Esophagus squamous epithelium (tissue), 5 donors: ENCODE measurements around the gene RNF10. TPM values are rescaled to one million over a fixed set of nuclear protein-coding genes. Genes with fewer than 3 reads are reported as not detected.

Experiments used
- DNase-seq: peaks from one replicate; lab custom pipeline; 2025; lab: John Stamatoyannopoulos, UW
- H3K27ac ChIP-seq, 4 donors: fragments of 200-600 bp; sonication (generic); one replicate each; pipeline ENCODE4 v1.5.1; 2016 to 2019; ENCODE audit warnings: mild to moderate bottlenecking in 1 of 4
- H3K27me3 ChIP-seq, 4 donors: fragments of 200-600 bp; sonication (generic); 1 replicate in 3 of 4; 2 replicates in 1 of 4; pipeline versions ENCODE4 v1.5.1 to v1.6.0; 2017 to 2021; ENCODE audit warnings: antibody characterized with exemption in 1 of 4
- H3K36me3 ChIP-seq, 3 donors: fragments of 200-600 bp; sonication (generic); one replicate each; pipeline ENCODE4 v1.5.1; 2016 to 2019
- H3K4me1 ChIP-seq, 3 donors: fragments of 200-600 bp; sonication (generic); one replicate each; pipeline ENCODE4 v1.5.1; 2017 to 2019
- H3K4me3 ChIP-seq, 4 donors: fragments of 200-600 bp; sonication (generic); 1 replicate in 3 of 4; 2 replicates in 1 of 4; pipeline ENCODE4 v1.5.1; 2016 to 2019; ENCODE audit warnings: mild to moderate bottlenecking in 2 of 4, moderate library complexity in 1 of 4
- H3K9me3 ChIP-seq, 3 donors: fragments of 200-600 bp; sonication (generic); one replicate each; pipeline ENCODE4 v1.5.1; 2016 to 2019
- POLR2A ChIP-seq, 4 donors: fragments of 450-650 bp; IDR thresholded peaks; one replicate each; pipeline ENCODE4 v1.6.1; 2017; ENCODE audit warnings: antibody characterized with exemption in 4 of 4, mild to moderate bottlenecking in 4 of 4, moderate library complexity in 3 of 4
- WGBS, 2 donors: methylation state at CpG; one replicate each; pipeline ENCODE4 v1.1.5; 2018; 5-methylcytosine and 5-hydroxymethylcytosine counted together
- intact Hi-C: fragments of 100-400 bp; cut with DNase I; formaldehyde crosslinking; loops from one replicate; pipeline ENCODE4 v1.15.0; 2022
- total RNA-seq, 4 donors: library from RNA; depleted of rRNA; stranded (reverse); fragments of >200 nt; gene quantifications; one replicate each; pipeline ENCODE4 v1.1.0, GENCODE V29; 2016
- TF ChIP-seq, protein P1 (sequence below), 6 experiments: fragments of 450-650 bp in 4 of 6; fragments of 200-600 bp in 2 of 6; sonication (generic) in 2 of 6; IDR thresholded peaks; one replicate each; pipeline ENCODE4 v1.5.1; 2016 to 2019; ENCODE audit warnings: antibody characterized with exemption in 6 of 6, mild to moderate bottlenecking in 4 of 6, moderate library complexity in 4 of 6
- donor health status: DM: yes; HTN: yes; CAD: no.

Gene RNF10
- total RNA-seq, 4 donors from 2014 or later, result 93.9 to 163 (median 120) TPM

- intact Hi-C loops, result no loop called here
- no peak for DNase-seq
- no peaks in the 10 kb centered on the region for H3K27me3 ChIP-seq
- H3K4me3 ChIP-seq, result peak overlapping the region; percentile 63 to 90 (median 74)
- H3K4me1 ChIP-seq, result peaks cover 44 to 60% (median 55%) of the 10 kb centered on the region in 3 donors
- peak overlapping the region; percentile 82 to 97 (median 94) for H3K27ac ChIP-seq
- H3K9me3 ChIP-seq, result no peaks in the 10 kb centered on the region
- 41 to 45% methylated on average over 13 of the region's 13 CpGs for WGBS, 2 donors
- no peak for TF ChIP-seq POLR2A (IDR thresholded peaks at IDR 0.05)
- TF ChIP-seq, protein P1, sequence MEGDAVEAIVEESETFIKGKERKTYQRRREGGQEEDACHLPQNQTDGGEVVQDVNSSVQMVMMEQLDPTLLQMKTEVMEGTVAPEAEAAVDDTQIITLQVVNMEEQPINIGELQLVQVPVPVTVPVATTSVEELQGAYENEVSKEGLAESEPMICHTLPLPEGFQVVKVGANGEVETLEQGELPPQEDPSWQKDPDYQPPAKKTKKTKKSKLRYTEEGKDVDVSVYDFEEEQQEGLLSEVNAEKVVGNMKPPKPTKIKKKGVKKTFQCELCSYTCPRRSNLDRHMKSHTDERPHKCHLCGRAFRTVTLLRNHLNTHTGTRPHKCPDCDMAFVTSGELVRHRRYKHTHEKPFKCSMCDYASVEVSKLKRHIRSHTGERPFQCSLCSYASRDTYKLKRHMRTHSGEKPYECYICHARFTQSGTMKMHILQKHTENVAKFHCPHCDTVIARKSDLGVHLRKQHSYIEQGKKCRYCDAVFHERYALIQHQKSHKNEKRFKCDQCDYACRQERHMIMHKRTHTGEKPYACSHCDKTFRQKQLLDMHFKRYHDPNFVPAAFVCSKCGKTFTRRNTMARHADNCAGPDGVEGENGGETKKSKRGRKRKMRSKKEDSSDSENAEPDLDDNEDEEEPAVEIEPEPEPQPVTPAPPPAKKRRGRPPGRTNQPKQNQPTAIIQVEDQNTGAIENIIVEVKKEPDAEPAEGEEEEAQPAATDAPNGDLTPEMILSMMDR (IDR thresholded peaks at IDR 0.05), result no peak
- H3K36me3 ChIP-seq, result peaks cover 0 to 21% (median 0%) of the 10 kb centered on the region in 3 donors
These were observed 2.1 kb downstream of the RNF10 start for GRCh38 chr12:120536064-120536791.

DNA sequence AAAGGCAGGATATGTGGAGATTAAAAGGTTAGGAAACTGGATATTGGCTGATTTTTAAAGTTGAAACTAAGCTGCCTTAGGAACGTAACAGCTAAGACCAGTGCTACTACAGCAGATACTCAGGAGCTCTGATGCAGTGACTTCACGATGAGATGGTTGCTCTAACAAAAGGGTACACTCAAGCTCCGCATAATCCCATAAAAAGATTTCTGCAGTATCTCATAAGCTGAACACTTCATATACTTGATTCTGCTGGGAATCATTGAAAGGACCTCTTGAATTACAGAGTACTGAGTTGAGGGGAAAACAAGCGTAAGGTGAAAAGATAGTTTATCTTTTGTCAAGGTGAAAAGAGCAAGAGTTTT, 3.7 kb downstream of the RNF10 start:
- H3K4me3 ChIP-seq, result peak overlapping the region in 3 of 4 donors; percentile 63 to 82 (median 67)
- peak overlapping the region; percentile 71 to 97 (median 86) for H3K27ac ChIP-seq
- H3K36me3 ChIP-seq, result peaks cover 0 to 37% (median 0%) of the 10 kb centered on the region in 3 donors
- no peak for DNase-seq
- 30 to 38% methylated on average over 4 of the region's 4 CpGs for WGBS, 2 donors
- H3K9me3 ChIP-seq, result no peaks in the 10 kb centered on the region
- TF ChIP-seq, protein P1 (IDR thresholded peaks at IDR 0.05), result no peak
- no peak for TF ChIP-seq POLR2A (IDR thresholded peaks at IDR 0.05)
- intact Hi-C loops, result no loop called here
- H3K27me3 ChIP-seq, result no peaks in the 10 kb centered on the region
- H3K4me1 ChIP-seq, result peaks cover 44 to 77% (median 60%) of the 10 kb centered on the region in 3 donors

- Histone ChIP-seq H3K27me3 (no peaks in the 10 kb centered on the region), H3K4me1 (peaks cover 44 to 82% (median 64%) of the 10 kb centered on the region in 3 donors), H3K36me3 (peaks cover 0 to 44% (median 4%) of the 10 kb centered on the region in 3 donors), H3K27ac (peak overlapping the region; percentile 71 to 97 (median 86)), H3K9me3 (no peaks in the 10 kb centered on the region), H3K4me3 (peak overlapping the region in 3 of 4 donors; percentile 63 to 82 (median 67))
- no peak for TF ChIP-seq POLR2A (IDR thresholded peaks at IDR 0.05)
- TF ChIP-seq, protein P1 (IDR thresholded peaks at IDR 0.05), result no peak
- WGBS, 2 donors, result 11 to 17% methylated on average over 6 of the region's 6 CpGs
- intact Hi-C loops, result no loop called here
- DNase-seq, result no peak
These were observed 4.4 kb downstream of the RNF10 start for GRCh38 chr12:120538281-120539156.

DNA sequence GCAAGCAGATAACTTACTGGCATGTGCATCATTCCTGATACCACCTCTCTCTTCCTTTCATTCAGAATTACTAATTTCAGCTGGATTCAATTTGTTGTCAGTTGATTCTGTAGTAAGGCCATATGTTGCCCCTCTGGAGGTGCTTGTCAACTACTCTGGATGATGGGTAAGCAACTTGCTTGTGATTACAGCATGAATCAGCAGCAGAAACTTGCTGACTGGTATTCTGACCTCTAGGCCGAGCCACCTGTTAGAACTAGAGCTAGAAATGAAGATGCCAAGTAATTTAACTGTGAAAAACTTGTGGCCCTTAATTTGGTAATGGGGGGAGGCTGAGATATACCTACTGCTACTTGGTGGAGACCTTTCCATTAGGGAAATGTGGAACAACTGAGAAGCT, 5.1 kb downstream of the RNF10 start:
- Histone ChIP-seq H3K27ac (peak overlapping the region; percentile 71 to 97 (median 86)), H3K4me1 (peaks cover 44 to 90% (median 68%) of the 10 kb centered on the region in 3 donors), H3K4me3 (peak overlapping the region in 2 of 4 donors; percentile 63 to 82), H3K27me3 (no peaks in the 10 kb centered on the region), H3K36me3 (peaks cover 0 to 49% (median 4%) of the 10 kb centered on the region in 3 donors), H3K9me3 (no peaks in the 10 kb centered on the region)
- 0 to 29% methylated on average over 1 of the region's 1 CpG for WGBS, 2 donors
- intact Hi-C loops, result no loop called here
- no peak for DNase-seq
- TF ChIP-seq, protein P1 (IDR thresholded peaks at IDR 0.05), result no peak
